Stimulated activated CD4-positive, alpha-beta T cell treated with anti-CD3 and anti-CD28 coated beads, Interleukin-12 subunit alpha, Interleukin-12 subunit beta, amount 100 ng/mL, for 4 hours (primary cell): ENCODE results near the gene FOXI2.

Source experiments
- DNase-seq: peaks from one replicate; pipeline ENCODE4 v3.0.0-alpha.2; 2020

Gene FOXI2

DNA sequence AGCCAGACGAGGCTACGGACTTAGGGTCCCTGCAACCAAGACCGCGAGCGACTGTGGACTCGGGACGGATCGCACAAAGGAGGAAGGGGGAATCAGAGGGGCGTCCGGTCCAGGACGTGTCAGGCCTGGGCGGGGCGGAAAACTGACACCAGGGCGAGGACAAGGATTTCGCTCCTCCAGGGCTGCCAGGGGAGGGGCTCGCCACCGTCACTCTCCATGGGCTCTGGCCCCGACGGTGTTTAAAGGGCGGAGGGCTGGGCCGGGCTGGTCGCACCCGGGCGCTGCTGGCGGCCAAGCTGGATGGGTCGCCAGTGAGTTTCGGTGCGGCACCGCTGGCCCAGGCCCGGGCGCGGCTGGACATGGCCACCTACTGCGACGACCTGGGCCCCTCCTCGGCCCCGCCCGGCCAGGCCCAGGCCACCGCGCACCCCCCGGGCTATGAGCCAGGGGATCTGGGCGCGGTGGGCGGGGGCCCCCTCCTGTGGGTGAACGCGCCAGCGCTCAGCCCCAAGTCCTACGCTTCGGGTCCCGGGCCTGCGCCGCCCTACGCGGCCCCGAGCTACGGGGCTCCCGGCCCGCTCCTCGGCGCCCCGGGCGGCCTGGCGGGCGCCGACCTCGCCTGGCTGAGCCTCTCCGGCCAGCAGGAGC lies at the start of gene FOXI2:
FOXI2 (plus strand) TSS at position 271 of the 648 bp plus-strand sequence; CDS start at position 360, 89 bp downstream.
- DNase-seq, result no peak

DNA sequence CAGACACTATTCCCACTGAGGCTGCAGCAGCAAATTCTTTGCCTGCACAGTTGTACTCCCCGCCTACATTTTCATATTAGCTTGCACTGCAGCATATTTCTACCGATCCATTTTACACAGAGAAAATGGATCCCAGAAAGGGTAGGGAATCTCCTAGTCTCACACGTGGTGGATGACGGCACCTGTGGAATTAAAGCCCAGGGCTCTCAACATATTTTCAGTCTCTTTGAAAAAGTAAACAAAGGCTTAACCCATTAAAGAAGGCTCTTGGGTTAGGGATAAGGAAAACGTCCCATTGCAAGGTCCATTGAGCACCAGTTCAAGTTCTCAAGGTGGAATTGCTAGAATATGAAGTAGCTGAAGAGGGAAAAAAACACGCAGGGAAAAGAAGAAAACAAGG lies 49.4 kb upstream of the FOXI2 start:
- DNase-seq, result no peak

DNA sequence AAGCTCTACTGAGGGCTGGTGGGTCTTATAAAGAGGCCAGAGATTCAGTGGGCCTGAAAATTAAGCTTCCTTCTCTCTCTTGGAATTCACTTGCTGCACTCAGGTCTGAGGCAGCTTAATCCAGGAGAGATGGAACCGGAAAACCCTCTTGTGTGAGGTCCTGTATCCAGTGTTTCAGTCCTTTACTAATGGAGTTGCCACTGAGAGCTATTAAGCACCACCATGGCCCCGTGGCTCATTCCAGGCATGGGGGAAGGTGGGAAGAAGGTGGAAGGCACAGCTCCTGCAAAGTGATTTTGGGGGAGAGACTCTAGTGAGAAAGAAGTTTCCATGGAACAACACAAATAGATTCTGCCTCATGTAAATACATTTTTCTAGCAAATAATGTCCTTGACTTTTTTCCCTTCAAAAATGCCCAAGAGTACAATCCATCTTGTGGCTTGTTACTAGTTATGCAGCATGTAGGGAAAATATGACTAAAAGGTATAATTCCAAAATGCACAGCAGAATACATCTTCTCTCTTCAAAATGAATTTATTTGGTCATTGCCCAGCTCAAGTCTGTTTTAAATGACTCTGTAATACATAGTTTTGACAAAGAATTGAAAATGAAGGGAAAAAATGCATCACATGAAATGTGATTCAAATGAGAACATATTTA lies 46.7 kb upstream of the FOXI2 start:
- DNase-seq, result no peak

DNA sequence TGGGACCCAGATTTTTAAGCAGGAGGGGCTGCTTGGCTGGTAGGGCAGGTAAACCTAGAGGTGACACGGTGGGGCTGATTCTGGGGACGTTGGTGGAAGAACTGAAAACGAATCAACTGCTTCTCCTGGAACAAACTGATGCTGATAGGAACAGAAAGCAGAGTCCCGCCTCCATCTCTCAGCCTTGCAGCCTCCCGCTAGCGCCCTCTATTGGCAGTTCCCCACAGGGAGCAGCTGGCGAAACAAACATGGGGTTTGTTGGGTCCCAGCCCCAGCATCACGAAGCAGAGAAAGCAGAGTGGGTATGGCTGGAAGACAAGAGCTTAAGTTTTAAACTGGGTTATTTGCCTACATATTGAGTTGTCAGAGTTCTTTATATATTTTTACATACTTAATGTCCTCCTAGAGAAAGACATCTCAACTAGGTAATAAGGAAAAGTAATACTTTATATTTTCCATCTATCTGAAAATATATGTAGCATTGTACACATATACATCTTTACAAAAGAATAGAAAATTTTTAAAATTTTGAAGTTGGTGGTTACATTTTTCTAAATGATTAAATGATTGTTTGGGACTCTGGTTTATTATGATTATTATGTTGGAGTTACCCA lies 42.3 kb upstream of the FOXI2 start:
- peak; percentile 7 for DNase-seq

DNA sequence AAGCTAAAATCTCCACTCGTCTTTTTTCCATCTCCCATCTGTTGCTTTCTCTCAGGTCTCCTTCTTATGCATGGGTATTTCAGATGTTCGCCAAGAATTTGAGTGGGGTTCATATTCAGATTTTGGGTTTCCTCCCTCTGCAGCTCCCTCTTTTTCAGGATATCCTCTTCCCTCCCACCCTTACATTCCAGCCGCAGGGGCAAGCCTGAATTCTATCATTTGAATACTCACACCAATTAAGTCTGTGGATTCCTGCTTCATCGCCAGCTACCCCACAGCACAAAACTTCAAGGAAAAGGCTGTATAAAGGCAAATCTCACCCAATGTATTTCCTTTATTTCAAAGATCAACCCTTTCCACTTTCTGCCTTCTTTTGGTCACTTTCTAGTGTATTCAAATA lies 41.6 kb upstream of the FOXI2 start:
- DNase-seq, result no peak

DNA sequence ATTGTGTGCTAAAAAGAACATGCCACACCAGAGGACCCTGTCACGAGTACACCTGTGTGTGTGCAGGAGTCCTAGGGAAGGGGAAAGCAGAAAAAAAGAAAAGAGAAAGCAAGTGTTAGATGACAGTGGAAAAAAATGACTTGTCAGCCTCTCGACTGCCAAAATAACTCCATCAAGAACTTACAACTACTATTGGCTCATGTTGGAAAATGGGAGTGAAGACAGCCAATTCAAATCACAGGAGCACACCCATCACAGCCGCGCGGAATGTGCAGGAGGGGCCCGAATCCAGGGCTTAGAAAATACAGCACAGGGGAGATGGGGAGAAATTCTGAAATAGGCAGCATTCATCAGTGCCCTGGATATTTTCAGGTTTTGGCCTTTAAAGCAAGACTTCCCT lies 38.1 kb upstream of the FOXI2 start:
- DNase-seq, result no peak

DNA sequence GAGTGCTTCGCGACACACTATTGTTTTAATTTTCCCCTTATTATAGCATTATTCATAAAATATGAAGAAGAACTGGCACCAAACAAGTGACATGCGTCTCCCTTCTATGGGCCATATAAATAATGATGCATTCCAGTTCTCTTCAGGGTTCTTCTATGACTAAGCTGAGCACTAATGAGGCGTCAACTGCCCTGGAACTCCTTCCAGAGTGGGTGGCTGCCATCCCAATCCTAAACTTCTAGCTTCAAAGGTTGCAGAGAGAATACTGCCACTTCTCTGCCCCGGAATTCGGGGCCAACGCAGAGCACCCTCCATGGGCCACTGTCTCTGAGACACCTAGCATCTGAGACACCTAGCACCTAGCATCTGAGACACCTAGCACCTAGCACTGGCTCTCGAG lies 37.7 kb upstream of the FOXI2 start:
- DNase-seq, result no peak

DNA sequence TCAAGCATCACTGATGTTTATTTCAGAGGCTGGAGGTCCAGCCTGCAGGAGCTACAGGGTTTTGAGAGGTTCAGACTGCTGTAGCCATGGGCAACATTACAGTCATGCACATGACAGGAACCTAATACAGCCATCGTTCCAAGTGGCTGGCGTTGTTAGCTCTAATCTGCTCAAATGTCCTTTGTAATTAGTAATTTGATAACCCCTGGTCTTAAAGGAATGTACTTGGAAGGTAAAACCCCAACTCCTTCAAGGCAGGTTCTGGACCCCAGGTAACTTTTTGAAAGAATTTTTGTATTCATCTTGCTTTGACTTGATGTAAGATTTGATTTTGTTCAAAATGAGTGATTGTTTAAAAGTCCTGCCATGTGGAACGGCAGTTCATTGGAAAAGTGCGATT lies 34.7 kb upstream of the FOXI2 start:
- no peak for DNase-seq

DNA sequence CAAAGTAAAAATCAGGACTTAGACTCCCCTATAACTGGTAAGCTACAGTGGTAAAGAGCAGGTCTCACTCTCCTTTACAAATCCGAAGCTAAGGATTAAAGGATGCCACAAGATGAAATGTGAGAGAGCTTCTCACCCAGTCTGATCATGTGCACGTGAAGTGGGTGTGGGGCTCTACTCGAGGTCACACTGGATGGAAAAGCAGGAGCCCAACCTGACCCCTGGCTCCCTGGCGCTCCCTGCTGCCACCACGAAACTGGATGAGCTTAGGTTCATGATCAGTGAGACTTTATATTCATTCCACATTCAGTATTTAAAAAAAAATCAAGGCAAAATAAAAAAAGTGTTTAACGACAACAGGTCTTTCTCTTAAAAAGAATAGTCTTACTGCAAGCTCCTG lies 21.7 kb upstream of the FOXI2 start:
- no peak for DNase-seq

DNA sequence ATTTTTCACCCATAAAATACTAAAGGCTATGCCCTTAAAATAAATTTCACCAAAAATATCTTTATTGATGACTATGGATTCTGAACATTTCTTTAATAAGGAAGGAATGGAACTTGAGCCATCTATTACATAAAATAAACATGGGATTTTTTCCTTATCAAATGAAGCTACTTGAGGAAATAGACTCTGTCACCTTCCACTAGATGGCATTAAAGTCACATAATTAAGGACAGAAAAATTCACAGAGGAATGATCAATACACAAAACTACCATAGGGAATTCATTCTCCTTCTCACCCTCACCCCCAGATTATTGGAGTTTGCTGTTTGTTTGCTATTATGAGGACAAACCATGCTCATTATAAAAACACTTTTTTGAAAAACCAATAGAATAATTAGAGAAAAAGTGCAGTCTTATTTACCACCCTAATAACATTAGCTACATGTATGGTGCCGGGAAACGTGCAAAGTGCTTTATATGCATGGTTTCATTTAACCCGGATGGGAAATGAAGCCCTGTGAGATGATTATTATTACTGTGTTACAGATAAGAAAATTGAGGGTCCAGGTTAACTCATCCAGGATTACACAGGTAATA lies 21.1 kb upstream of the FOXI2 start:
- no peak for DNase-seq

DNA sequence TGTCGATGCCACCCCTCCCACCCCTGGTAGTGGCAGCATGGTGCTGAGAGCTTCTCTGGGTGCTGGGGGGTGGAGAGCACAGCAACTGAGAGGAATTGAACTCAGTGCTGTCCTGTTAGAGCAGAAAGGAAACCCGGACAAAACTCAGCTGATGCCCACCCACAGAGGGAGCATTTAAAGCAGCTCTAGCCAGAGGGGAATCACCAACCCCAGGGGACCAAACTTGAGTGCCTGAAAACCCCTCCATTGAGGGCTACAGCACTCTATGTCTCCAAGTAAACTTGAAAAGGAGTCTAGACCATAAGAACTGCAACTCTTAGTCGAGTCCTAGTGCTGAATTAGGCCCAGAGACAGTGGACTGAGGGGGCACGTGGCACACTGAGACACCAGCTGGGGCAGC lies 16.8 kb upstream of the FOXI2 start:
- DNase-seq, result no peak

DNA sequence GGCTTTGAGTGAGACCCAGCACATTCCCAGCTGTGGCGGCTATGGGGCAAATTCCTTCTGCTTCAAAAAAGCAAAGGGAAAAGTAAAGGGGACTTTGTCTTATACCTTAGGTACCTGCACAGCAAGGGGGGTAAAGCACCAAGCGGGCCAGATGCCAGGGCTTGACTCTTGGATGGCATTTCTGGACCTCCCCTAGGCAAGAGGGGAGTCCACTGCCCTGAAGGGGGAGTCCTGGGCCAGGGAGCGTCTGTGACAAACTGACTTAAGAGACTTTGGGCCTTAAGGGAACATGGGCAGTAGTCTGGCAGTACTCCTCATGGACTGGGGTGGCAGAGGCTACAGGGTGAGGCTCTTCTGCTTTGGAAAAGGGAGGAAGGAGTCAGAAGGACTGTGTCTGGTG lies 16.1 kb upstream of the FOXI2 start:
- DNase-seq, result no peak

DNA sequence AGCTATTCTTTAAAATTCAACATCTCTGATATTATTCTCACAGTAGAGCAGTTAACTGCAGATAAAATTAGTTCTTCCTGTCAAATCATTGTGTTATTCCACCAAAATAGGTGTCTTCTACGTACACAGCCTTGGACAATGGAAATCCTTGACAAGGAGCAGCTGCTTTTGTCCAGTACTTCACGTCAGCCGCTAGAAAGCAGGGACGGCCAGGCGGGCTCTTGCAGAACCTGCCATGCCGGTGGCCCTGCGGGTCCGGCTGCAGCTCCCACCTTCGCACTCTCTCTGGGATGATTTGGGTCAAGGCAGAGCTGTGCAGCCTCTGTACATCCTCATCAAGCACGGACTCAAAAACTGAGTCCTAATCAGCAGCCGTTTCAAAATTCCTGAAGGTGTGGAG lies 2.2 kb upstream of the FOXI2 start:
- no peak for DNase-seq

DNA sequence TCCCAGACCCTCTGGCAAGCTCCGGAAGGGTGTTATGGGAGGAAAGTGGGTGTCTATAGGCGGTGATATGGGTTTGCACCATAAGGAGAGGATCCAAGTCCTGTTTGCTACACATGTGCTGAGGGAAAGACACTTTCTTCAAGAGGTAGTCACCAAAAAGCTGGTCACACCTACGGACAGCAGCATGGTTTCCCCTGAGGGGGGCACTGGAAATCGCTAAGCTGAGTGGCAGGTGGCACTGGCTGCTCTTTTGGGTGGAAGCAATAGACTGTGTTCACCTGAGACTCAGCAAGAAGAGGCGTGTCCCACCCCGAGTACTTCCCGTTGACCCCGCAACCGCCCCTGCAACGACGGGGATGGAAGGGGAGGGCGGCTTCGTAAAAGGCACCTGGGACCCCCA lies 1.8 kb upstream of the FOXI2 start:
- DNase-seq, result no peak

DNA sequence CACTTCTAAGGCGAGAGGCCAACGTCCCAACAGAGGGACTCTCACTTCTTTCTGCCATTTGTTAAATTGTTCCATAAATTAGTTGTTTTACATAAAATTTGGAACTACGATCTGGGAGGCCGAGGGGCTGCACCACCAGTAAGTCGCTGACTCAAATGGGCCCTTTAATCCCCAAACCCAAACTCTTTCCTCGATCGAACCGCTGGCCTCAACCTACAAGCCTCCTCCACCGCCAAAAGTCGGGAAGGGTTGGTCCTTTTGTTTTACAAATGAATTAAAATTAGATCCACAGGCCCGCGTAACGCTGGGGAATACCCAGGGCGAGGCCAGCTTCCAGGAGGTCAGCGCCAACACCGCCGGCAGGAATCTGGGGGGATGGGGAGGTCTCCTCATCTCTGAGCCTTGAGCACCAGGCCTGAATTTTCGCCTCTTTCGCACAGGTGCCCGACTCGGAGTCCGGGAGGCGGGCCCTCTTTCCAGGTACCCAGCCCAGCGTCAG lies 1.2 kb upstream of the FOXI2 start:
- DNase-seq, result no peak

DNA sequence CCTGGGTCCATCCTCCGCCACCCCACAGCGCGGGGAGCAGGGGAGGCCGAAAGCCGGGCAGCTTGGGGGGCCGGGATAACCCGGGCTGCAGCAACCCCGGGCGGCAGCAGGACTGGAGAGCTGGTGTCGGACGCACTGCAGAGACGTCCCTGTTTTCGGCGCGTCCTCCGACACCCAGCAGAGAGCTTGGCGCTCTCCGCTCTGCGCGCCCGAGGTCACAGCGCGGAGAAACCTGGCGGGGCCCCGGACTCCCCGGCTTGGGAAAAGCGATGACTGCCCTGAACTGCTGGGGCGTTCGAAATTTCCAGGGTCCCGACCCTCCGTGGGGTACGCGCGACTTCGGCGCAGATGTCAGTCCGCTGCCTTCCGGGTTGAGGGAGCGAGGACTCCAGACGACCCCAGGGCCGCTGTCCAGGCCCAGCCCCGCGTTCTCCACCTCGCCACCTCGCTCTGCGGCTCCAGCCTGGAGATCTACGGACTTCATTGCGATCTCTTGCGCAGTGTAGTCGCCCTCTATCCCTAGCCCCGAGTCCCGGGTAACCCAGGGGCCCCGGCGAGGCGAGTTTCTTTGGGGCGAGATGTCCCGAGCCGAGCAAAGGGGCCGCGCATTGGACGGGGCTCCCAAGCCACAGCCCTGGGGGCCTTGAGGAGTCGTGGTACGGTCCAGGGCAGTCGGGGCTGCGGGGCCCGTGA lies 617 bp upstream of the FOXI2 start:
- DNase-seq, result no peak

DNA sequence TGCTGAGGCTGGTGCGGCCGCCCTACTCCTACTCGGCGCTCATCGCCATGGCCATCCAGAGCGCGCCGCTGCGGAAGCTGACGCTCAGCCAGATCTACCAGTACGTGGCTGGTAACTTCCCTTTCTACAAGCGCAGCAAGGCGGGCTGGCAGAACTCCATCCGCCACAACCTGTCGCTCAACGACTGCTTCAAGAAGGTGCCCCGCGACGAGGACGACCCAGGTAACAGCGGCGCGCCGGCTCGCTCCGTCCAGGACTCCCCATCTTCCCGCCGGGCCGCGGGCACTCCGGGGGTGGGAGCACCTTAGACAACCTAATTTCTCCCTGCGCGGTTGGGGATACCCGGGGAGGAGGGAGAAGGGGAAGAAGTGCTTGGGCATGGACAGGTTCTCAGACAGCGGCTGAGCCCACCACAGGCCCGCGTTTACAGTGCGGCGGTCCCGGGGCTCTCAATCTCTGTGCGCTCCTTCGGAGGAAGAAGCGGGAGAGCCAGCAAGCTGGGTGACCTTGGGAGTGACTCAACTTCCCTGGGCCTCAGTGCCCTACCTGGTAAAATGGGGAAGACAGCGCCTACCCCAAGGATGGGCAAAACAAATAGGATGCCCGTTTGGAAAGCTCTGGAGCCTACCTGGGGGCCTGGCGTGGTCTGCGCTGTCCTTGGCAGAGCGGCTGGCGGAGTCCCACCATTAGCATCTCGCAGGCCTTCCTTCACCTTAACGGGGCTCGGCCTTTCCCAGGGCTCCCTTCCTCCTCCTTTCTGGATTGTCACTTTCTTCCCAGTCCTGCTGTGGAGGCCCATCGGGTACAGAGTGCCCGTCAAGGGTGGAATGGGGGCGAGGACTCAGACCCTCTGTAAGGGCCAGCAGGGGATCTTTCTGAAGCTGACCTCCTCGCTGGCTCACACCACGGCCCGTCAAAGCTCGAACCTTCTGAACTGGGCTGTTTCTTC lies 852 bp downstream of the FOXI2 start:
- no peak for DNase-seq

DNA sequence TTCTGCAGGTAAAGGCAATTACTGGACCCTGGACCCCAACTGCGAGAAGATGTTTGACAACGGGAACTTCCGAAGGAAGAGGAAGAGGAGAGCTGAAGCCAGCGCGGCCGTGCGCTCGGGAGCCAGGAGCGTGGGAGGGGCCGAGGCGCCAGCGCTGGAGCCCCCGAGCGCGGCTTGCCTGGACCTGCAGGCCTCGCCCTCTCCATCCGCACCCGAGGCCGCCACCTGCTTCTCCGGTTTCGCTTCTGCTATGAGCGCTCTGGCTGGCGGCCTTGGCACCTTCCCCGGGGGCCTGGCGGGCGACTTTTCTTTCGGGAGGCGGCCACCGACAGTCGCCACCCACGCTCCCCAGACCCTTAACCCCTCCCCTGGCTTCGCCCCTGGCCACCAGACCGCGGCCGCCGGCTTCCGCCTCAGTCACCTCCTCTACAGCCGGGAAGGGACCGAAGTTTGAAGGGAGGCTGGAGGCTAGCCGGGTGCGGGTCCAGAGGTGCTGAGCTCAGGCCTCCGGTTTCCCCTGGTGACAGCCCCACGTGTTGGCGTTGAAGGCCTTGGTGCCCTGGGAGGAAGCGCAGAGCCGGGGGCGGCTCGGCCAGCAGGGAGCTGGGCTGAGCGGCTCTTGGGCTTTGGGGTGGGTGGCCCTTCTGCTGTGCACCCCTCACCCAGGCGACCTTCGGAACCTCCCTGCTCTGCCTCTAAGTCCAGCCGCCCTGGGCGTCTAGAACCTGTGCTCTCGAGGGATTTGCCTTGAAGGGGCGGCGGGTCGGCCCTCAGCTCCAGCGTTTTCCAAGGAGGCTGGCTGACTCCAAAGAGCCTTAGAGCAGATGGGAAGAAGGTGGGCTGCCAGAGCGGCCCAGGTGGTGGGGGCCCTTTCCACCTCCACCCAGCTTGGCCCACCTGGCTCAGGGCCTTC lies 1.8 kb downstream of the FOXI2 start:
- no peak for DNase-seq

DNA sequence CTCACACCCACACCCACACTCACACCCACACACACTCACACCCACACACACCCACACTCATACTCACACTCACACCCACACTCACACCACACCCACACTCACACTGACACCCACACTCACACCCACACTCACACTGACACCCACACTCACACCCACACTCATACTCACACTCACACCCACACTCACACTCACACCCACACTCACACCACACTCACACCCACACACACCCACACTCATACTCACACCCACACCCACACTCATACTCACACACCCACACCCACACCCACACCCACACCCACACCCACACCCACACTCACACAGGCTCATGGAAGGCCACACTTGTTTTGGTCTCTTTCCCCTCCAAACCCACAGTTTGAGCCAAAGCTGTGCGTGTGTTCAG lies 2.9 kb downstream of the FOXI2 start:
- no peak for DNase-seq

DNA sequence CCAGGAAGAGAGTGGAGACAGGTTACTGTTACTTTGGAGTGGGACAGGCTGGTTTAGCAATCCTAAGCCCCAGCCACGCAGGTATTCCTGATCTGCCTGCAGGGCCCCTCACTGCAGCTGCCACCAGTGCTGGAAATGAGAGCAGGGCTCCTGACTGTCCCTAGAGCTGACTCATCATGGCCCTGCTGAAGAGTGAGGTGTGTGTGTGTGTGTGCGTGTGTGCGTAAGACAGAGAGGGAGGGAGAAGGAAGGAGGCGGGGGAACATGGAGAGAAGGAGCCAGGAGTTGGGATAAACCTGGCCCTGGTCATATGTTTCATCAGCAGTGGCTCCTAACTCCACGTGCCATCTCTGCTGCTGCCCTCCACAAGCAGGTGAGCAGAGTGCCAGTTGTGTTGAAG lies 3.6 kb downstream of the FOXI2 start:
- DNase-seq, result no peak

DNA sequence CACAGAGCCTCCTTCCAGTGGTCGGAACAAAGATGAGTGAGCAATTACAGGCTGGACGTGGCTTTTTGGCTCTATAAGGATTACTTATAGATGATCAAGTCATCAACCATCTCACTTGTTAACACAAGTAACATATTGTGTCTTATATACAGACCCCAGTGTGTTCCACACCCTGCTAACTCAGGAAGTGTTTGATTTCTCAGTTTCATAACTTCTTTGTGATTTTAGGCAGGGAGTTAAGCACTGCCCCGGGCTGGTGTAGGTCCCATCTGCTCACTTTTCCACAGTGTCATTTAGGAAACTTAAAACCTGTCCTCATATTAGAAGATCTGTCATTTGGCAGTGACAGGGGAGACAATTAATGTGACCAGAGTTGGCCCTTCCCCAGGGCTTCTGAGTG lies 6.2 kb downstream of the FOXI2 start:
- DNase-seq, result no peak
